H1 (cell line): Measurements from ENCODE around the gene PITPNB. TPM values are rescaled to one million over a fixed set of nuclear protein-coding genes. Genes with fewer than 3 reads are reported as not detected.
A peak's percentile ranks its signal among the peaks of the same experiment; 100 is the strongest.

Experiments used
- CTCF ChIA-PET: fragments of 300-600 bp; sonication (Branson Sonifier 250); formaldehyde crosslinking; loops from one replicate; lab custom pipeline; 2021; ENCODE audit not compliant: partially characterized antibody; lab: Charles Lee
- POLR2A ChIA-PET: fragments of 300-600 bp; sonication (Branson Sonifier 250); formaldehyde crosslinking; loops from one replicate; lab custom pipeline; 2021; ENCODE audit warnings: inconsistent platforms; ENCODE audit not compliant: partially characterized antibody; lab: Charles Lee
- DNase-seq, 2 experiments: peaks; one replicate each; pipeline versions ENCODE4 v3.0.0 to v3.0.0-alpha.2; 2010 to 2022; ENCODE audit warnings: low spot score in 2 of 2, low read depth in 1 of 2, mixed read lengths in 1 of 2
- FAIRE-seq: peaks from 2 replicates; lab custom pipeline; 2011; peaks lifted over from hg19 to GRCh38; lab: Jason Lieb, UNC
- H2AFZ ChIP-seq: 2 replicates; pipeline ENCODE4 v1.8.1; 2012; ENCODE audit warnings: low read length, inconsistent platforms
- H2AK5ac ChIP-seq: 2 replicates; pipeline ENCODE4 v1.6.1; 2013; ENCODE audit warnings: low read depth, low read length
- H2BK120ac ChIP-seq: replicated peaks from 2 replicates; pipeline ENCODE3; 2013; ENCODE audit warnings: low read depth, low read length, inconsistent platforms
- H2BK12ac ChIP-seq: 2 replicates; pipeline ENCODE4 v1.6.1; 2013; ENCODE audit warnings: low read depth, low read length
- H2BK15ac ChIP-seq: 2 replicates; pipeline ENCODE4 v1.6.1; 2013; ENCODE audit warnings: low read length
- H2BK20ac ChIP-seq: 2 replicates; pipeline ENCODE4 v1.6.1; 2013; ENCODE audit warnings: low read length
- H2BK5ac ChIP-seq: 2 replicates; pipeline ENCODE4 v1.6.1; 2013; ENCODE audit warnings: low read depth, low read length
- H3K14ac ChIP-seq: 2 replicates; pipeline ENCODE4 v1.6.1; 2013; ENCODE audit warnings: inconsistent platforms; ENCODE audit not compliant: insufficient read length
- H3K18ac ChIP-seq: 2 replicates; pipeline ENCODE4 v1.6.1; 2013; ENCODE audit warnings: low read length; ENCODE audit errors: extremely low read depth
- H3K23ac ChIP-seq: 2 replicates; pipeline ENCODE4 v1.6.1; 2013; ENCODE audit warnings: inconsistent platforms; ENCODE audit not compliant: insufficient read length
- H3K23me2 ChIP-seq: 2 replicates; pipeline ENCODE4 v1.6.1; 2013; ENCODE audit warnings: low read depth, low read length
- H3K27ac ChIP-seq: 2 replicates; pipeline ENCODE4 v1.6.1; 2011; ENCODE audit warnings: low read depth, low read length, inconsistent platforms
- H3K27me3 ChIP-seq, 4 experiments: replicated peaks in 1 of 4; 1 replicate in 1 of 4; 2 replicates in 3 of 4; pipeline versions ENCODE4 v1.6.1 to v1.8.1; 2011 to 2013; ENCODE audit warnings: low read length in 3 of 4, mild to moderate bottlenecking in 3 of 4, inconsistent platforms in 2 of 4, mixed read lengths in 2 of 4, moderate library complexity in 1 of 4; ENCODE audit not compliant: control insufficient read depth in 3 of 4, insufficient read depth in 3 of 4; ENCODE audit errors: extremely low read depth in 1 of 4
- H3K36me3 ChIP-seq, 4 experiments: 2 replicates each; pipeline versions ENCODE4 v1.6.1 to v1.8.1; 2011 to 2013; ENCODE audit warnings: mild to moderate bottlenecking in 4 of 4, low read length in 3 of 4, moderate library complexity in 2 of 4, control low read depth in 1 of 4, inconsistent platforms in 1 of 4; ENCODE audit not compliant: insufficient read depth in 4 of 4, control insufficient read depth in 2 of 4
- H3K4ac ChIP-seq: replicated peaks from 2 replicates; pipeline ENCODE3; 2013; ENCODE audit warnings: low read length, low read depth, mixed read lengths, inconsistent platforms; ENCODE audit not compliant: insufficient read length
- H3K4me1 ChIP-seq, 4 experiments: replicated peaks in 1 of 4; 1 replicate in 1 of 4; 2 replicates in 3 of 4; pipeline versions ENCODE4 v1.6.1 to v1.8.1; 2011 to 2013; ENCODE audit warnings: low read length in 3 of 4, inconsistent platforms in 2 of 4, mixed read lengths in 1 of 4; ENCODE audit not compliant: insufficient read depth in 4 of 4, control insufficient read depth in 3 of 4
- H3K4me2 ChIP-seq, 2 experiments: 2 replicates each; pipeline versions ENCODE4 v1.6.1 to v1.8.1; 2011 to 2013; ENCODE audit warnings: low read depth in 2 of 2, low read length in 2 of 2, control low read depth in 1 of 2, inconsistent platforms in 1 of 2, mild to moderate bottlenecking in 1 of 2; ENCODE audit not compliant: insufficient read depth in 1 of 2
- H3K4me3 ChIP-seq, 4 experiments: fragments of 200-600, 300-600 bp in 1 of 4; sonication (generic), shearing (Covaris generic), sonication (Bioruptor Twin) in 1 of 4; 2 replicates each; pipeline versions ENCODE4 v1.5.1 to v1.8.1; 2011 to 2016; ENCODE audit warnings: low read length in 4 of 4, low read depth in 3 of 4, control low read depth in 2 of 4, inconsistent platforms in 2 of 4, mild to moderate bottlenecking in 2 of 4, mixed read lengths in 1 of 4, moderate library complexity in 1 of 4; ENCODE audit not compliant: insufficient read depth in 2 of 4; ENCODE audit errors: extremely low read depth in 1 of 4
- H3K56ac ChIP-seq: replicated peaks from 2 replicates; pipeline ENCODE3; 2013; ENCODE audit warnings: low read depth, mild to moderate bottlenecking, mixed read lengths, low read length, inconsistent platforms; ENCODE audit not compliant: insufficient read length
- H3K79me1 ChIP-seq: 2 replicates; pipeline ENCODE4 v1.6.1; 2013; ENCODE audit warnings: low read depth, low read length, control low read depth
- H3K79me2 ChIP-seq, 2 experiments: 2 replicates each; pipeline versions ENCODE4 v1.6.1 to v1.8.1; 2012 to 2013; ENCODE audit warnings: low read length in 2 of 2, mild to moderate bottlenecking in 2 of 2, inconsistent platforms in 1 of 2; ENCODE audit not compliant: insufficient read depth in 2 of 2, control insufficient read depth in 1 of 2
- H3K9ac ChIP-seq, 4 experiments: replicated peaks in 1 of 4; 1 replicate in 1 of 4; 2 replicates in 3 of 4; pipeline versions ENCODE4 v1.6.1 to v1.8.1; 2011 to 2013; ENCODE audit warnings: low read depth in 3 of 4, low read length in 3 of 4, control low read depth in 2 of 4, mild to moderate bottlenecking in 2 of 4, moderate library complexity in 2 of 4, inconsistent platforms in 1 of 4; ENCODE audit errors: extremely low read depth in 1 of 4
- H3K9me3 ChIP-seq, 2 experiments: 2 replicates each; pipeline versions ENCODE4 v1.6.1 to v1.8.1; 2012 to 2013; ENCODE audit warnings: mild to moderate bottlenecking in 2 of 2, moderate library complexity in 2 of 2, control low read depth in 1 of 2, inconsistent platforms in 1 of 2, low read depth in 1 of 2, low read length in 1 of 2, mixed read lengths in 1 of 2; ENCODE audit not compliant: insufficient read depth in 2 of 2
- H4K20me1 ChIP-seq, 2 experiments: replicated peaks in 1 of 2; 2 replicates each; pipeline versions ENCODE3 to v1.8.1; 2011 to 2013; ENCODE audit warnings: inconsistent platforms in 2 of 2, low read length in 2 of 2, mild to moderate bottlenecking in 1 of 2; ENCODE audit not compliant: insufficient read depth in 2 of 2, control insufficient read depth in 1 of 2
- H4K5ac ChIP-seq: 2 replicates; pipeline ENCODE4 v1.6.1; 2013; ENCODE audit warnings: low read length, low read depth, mixed read lengths, inconsistent platforms; ENCODE audit not compliant: insufficient read length
- H4K8ac ChIP-seq: 2 replicates; pipeline ENCODE4 v1.8.0; 2013; ENCODE audit warnings: mild to moderate bottlenecking, moderate library complexity, low read length, inconsistent platforms; ENCODE audit not compliant: insufficient read depth; ENCODE audit errors: extremely low read depth
- H4K91ac ChIP-seq: replicated peaks from 2 replicates; pipeline ENCODE3; 2013; ENCODE audit warnings: low read length, mixed read lengths, inconsistent platforms; ENCODE audit not compliant: insufficient read length
- CHD2 ChIP-seq: IDR thresholded peaks from 2 replicates; pipeline ENCODE4 v1.6.1; 2012; ENCODE audit warnings: low read length, improper control_type of control experiment
- EGR1 ChIP-seq: IDR thresholded peaks from 2 replicates; pipeline ENCODE4 v1.6.1; 2011; ENCODE audit warnings: low read depth, low read length, borderline replicate concordance
- HDAC2 ChIP-seq, 2 experiments: fragments of 300-600 bp in 1 of 2; sonication (generic) in 1 of 2; IDR thresholded peaks; 2 replicates each; pipeline ENCODE4 v1.6.1; 2011 to 2012; ENCODE audit warnings: low read depth in 2 of 2, low read length in 2 of 2, mild to moderate bottlenecking in 2 of 2, moderate library complexity in 2 of 2, borderline replicate concordance in 1 of 2, inconsistent platforms in 1 of 2
- JUND ChIP-seq: IDR thresholded peaks from 2 replicates; pipeline ENCODE4 v1.6.1; 2011; ENCODE audit warnings: mild to moderate bottlenecking, improper control_type of control experiment, low read length
- RAD21 ChIP-seq, 2 experiments: IDR thresholded peaks in 1 of 2; conservative IDR thresholded peaks in 1 of 2; 2 replicates each; pipeline ENCODE4 v1.6.1; 2011; ENCODE audit warnings: low read depth in 2 of 2, low read length in 2 of 2, improper control_type of control experiment in 1 of 2, inconsistent platforms in 1 of 2, mild to moderate bottlenecking in 1 of 2, moderate library complexity in 1 of 2
- TAF7 ChIP-seq: optimal IDR thresholded peaks from 2 replicates; pipeline ENCODE3; 2011; ENCODE audit warnings: low read depth, mild to moderate bottlenecking, inconsistent platforms, low read length, moderate library complexity, borderline replicate concordance
- USF2 ChIP-seq: IDR thresholded peaks from 2 replicates; pipeline ENCODE4 v1.6.1; 2011; ENCODE audit warnings: low read length, improper control_type of control experiment
- WGBS, 2 experiments: shearing (Covaris generic) in 1 of 2; methylation state at CpG; one replicate each; pipeline versions ENCODE4 v1.1.6 to v1.1.7; 2013 to 2015; ENCODE audit warnings: low lambda C conversion rate in 2 of 2, mixed read lengths in 2 of 2, inconsistent platforms in 1 of 2, low coverage in 1 of 2, missing lambda C conversion rate in 1 of 2; ENCODE audit not compliant: insufficient replicate concordance in 2 of 2, insufficient coverage in 1 of 2, insufficient read length in 1 of 2; ENCODE audit errors: extremely low coverage in 1 of 2, missing lambda C conversion rate in 1 of 2; 5-methylcytosine and 5-hydroxymethylcytosine counted together
- polyA plus RNA-seq, 7 experiments: library from polyadenylated mRNA; depleted of rRNA in 3 of 7; stranded (reverse) in 5 of 7; unstranded in 2 of 7; fragments of >200 nt in 5 of 7; fragments of 200-250 nt in 2 of 7; gene quantifications; 1 replicate in 5 of 7; 2 replicates in 1 of 7; 4 replicates in 1 of 7; pipeline versions ENCODE4 v1.2.1 to v1.2.3, GENCODE V29; 2011 to 2013; ENCODE audit warnings: missing spikeins in 2 of 7, mixed read lengths in 2 of 7
- total RNA-seq: library from RNA; stranded (reverse); fragmentation: NEBNext Ultra II Directional; extraction: Animal tissue kit (Norgen Biotek cat#: 25700); gene quantifications from 2 replicates; pipeline ENCODE4 v1.2.1, GENCODE V29; 2021

The PITPNB gene
- total and polyA plus RNA-seq, 2 of the 8 experiments (the other 6 are each of a cell fraction or from before 2014, with no cell fraction given): 24.6 to 89.3 TPM

GRCh38 chr22:27835446-27835845 is 83.6 kb downstream of the PITPNB start:
- Histone ChIP-seq H3K9ac (no peak overlapping the region), H3K4ac (no peak overlapping the region), H4K20me1 (no peaks in the 10 kb centered on the region), H2BK5ac (0 out of 2 replicates have a peak overlapping the region, but pooled peaks have one; percentile 46), H2AK5ac (peak overlapping the region; percentile 10), H2AFZ (no peak overlapping the region), H3K79me2 (no peaks in the 10 kb centered on the region), H3K4me1 (peaks cover 3 to 8% (median 6%) of the 10 kb centered on the region in 4 experiments), H3K23me2 (no peaks in the 10 kb centered on the region), H3K36me3 (no peaks in the 10 kb centered on the region), H3K9me3 (peaks cover 0 to 3% of the 10 kb centered on the region in 2 experiments; a peak in 1 of 4 replicates), H3K27ac (no peak overlapping the region), H3K4me3 (no peak overlapping the region), H2BK12ac (peak overlapping the region; percentile 70; the same call in 1 of the 2 replicates), H3K18ac (0 out of 2 replicates have a peak overlapping the region, but pooled peaks have one; percentile 1), H2BK15ac (peak overlapping the region; percentile 81; the same call in 1 of the 2 replicates), H2BK120ac (no peak overlapping the region), H4K5ac (no peak overlapping the region), H3K56ac (no peak overlapping the region), H3K27me3 (0 out of 7 replicates have a peak, but pooled peaks cover 0 to 2% (median 0%) of the 10 kb centered on the region in 4 experiments), H3K23ac (no peak overlapping the region), H3K14ac (no peak overlapping the region), H2BK20ac (0 out of 2 replicates have a peak overlapping the region, but pooled peaks have one; percentile 80), H4K91ac (no peak overlapping the region), H3K79me1 (no peaks in the 10 kb centered on the region), H3K4me2 (peak overlapping the region in 1 of 2 experiments; percentile 16; a peak in 1 of 4 replicates), H4K8ac (no peak overlapping the region)
- WGBS, 2 experiments: 79% methylated on average over 6 of the region's 6 CpGs; no CpG with 5 or more reads in 1 of the 2 experiments
- no peak for TF ChIP-seq EGR1
- TF ChIP-seq JUND: no peak
- TF ChIP-seq RAD21 (IDR thresholded peaks at IDR 0.05 in 1 of 2, conservative IDR thresholded peaks at IDR 0.05 in 1 of 2; ENCODE audit: low read depth in 2 of 2, low read length in 2 of 2): no peak
- no peak for TF ChIP-seq CHD2
- no peak for TF ChIP-seq HDAC2 (IDR thresholded peaks at IDR 0.05; ENCODE audit: borderline replicate concordance in 1 of 2, low read depth in 2 of 2, low read length in 2 of 2)
- TF ChIP-seq USF2: no peak
- TF ChIP-seq TAF7: no peak
- DNase-seq (no peak), FAIRE-seq (no peak)
- CTCF ChIA-PET: interaction anchor here (0.6 to 1.2 kb wide), 3 partner anchors 8 to 155 kb away, joined by 3 read pairs; no protein-coding TSS in a partner anchor
- POLR2A ChIA-PET: interaction anchor here (0.6 kb wide), 1 partner anchor 613 kb away, joined by 3 read pairs; no protein-coding TSS in a partner anchor
